DOHH2 (cell line): Measurements from ENCODE around the gene HOXD8.

Experiments used
- H3F3A ChIP-seq: fragments of 200-600 bp; sonication (generic), shearing (Covaris generic); 2 replicates; pipeline ENCODE4 v1.6.0; 2016; ENCODE audit warnings: antibody characterized with exemption, mild to moderate bottlenecking; ENCODE audit not compliant: control insufficient read depth, insufficient read depth
- H3K27ac ChIP-seq: fragments of 200-600 bp; sonication (generic); 2 replicates; pipeline ENCODE4 v1.5.1; 2014; ENCODE audit warnings: low read depth, mild to moderate bottlenecking, low read length, moderate library complexity
- H3K27me3 ChIP-seq: fragments of 200-600 bp; sonication (generic); 2 replicates; pipeline ENCODE4 v1.6.1; 2014; ENCODE audit warnings: mild to moderate bottlenecking, low read length, mixed read lengths; ENCODE audit not compliant: control insufficient read depth
- H3K36me3 ChIP-seq: fragments of 200-600 bp; sonication (generic); 2 replicates; pipeline ENCODE4 v1.6.1; 2014; ENCODE audit warnings: mild to moderate bottlenecking, low read length, moderate library complexity, mixed read lengths; ENCODE audit not compliant: control insufficient read depth
- H3K4me1 ChIP-seq: fragments of 200-600 bp; sonication (generic); 2 replicates; pipeline ENCODE4 v1.6.1; 2014; ENCODE audit warnings: mild to moderate bottlenecking, low read length, mixed read lengths; ENCODE audit not compliant: control insufficient read depth
- H3K4me2 ChIP-seq: fragments of 200-600 bp; sonication (generic); 2 replicates; pipeline ENCODE4 v1.6.0; 2014; ENCODE audit warnings: mild to moderate bottlenecking, low read length, moderate library complexity
- H3K4me3 ChIP-seq: fragments of 200-600 bp; sonication (generic); 2 replicates; pipeline ENCODE4 v1.5.1; 2014; ENCODE audit warnings: mild to moderate bottlenecking, low read length, mixed read lengths
- H3K79me2 ChIP-seq: fragments of 200-600 bp; sonication (generic); 2 replicates; pipeline ENCODE4 v1.6.1; 2014; ENCODE audit warnings: mild to moderate bottlenecking, low read length, mixed read lengths; ENCODE audit not compliant: control insufficient read depth
- H3K9me2 ChIP-seq: fragments of 200-600 bp; sonication (generic); replicated peaks from 2 replicates; pipeline ENCODE4 v1.6.1; 2014; ENCODE audit warnings: mild to moderate bottlenecking, low read length, mixed read lengths; ENCODE audit not compliant: control insufficient read depth
- H3K9me3 ChIP-seq: fragments of 200-600 bp; sonication (generic); 2 replicates; pipeline ENCODE4 v1.6.1; 2014; ENCODE audit warnings: antibody characterized with exemption, low read length, mixed read lengths; ENCODE audit not compliant: control insufficient read depth, insufficient read depth
- H4K20me1 ChIP-seq: fragments of 200-600 bp; sonication (generic); 2 replicates; pipeline ENCODE4 v1.6.0; 2014; ENCODE audit warnings: low read depth, mild to moderate bottlenecking, antibody characterized with exemption, low read length, moderate library complexity; ENCODE audit not compliant: control insufficient read depth, insufficient read depth
- CTCF ChIP-seq: fragments of 200-600 bp; sonication (generic); IDR thresholded peaks from one replicate; pipeline ENCODE4 v1.5.1; 2014; ENCODE audit warnings: antibody characterized with exemption, mild to moderate bottlenecking, low read depth, low read length; ENCODE audit not compliant: poor library complexity, severe bottlenecking
- EZH2phosphoT487 ChIP-seq: fragments of 200-600 bp; sonication (generic); IDR thresholded peaks from 2 replicates; pipeline ENCODE4 v1.6.1; 2017; ENCODE audit warnings: borderline replicate concordance, mild to moderate bottlenecking, antibody characterized with exemption, low read length, moderate library complexity, mixed read lengths

The HOXD8 gene

DNA sequence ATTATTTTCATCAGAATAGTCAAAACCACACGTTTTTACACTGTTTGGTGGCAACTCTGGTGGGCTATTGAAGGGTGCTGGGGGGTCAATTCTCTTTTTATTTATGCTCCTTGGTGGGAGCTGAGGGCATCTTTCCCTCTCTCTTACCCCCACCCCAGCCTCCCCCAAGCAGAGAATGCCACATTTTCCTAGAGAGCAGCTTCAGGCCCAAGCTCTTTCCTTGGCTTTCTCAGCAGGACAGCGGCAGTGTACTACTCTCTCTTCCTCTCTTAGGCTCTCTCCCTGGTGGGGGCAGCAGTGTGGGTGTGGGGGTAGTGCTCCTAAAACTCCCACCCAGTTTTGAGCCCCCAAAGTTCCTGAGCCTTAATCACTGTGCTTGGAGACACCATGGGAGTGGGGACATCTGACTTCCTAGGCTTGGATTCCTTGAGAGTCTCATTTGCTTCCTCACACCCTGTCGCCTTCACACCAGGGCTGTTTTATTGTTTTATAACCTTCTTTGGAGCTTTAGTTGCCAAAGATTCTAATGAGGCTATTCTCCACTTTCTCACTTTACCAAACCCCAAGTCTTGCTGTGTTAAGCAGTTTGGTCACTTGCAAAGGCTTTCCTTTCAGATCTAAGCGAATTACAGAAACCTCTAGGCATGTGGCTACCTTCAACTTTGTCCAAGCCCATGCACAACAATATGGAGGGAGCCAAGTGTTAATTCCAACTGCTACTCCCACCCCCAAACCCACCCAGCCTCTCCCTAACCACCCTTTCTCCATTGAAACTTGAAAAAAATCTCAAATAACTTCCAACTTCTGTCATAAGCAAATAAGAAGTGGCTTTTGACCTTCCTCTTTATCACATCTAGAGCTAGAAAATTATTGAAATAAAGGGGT is 15.8 kb downstream of the HOXD8 start:
- no peaks in the 10 kb centered on the region; the same call in 1 of the 2 replicates for H3K27me3 ChIP-seq
- H3K79me2 ChIP-seq, result no peaks in the 10 kb centered on the region
- H3F3A ChIP-seq, result no peaks in the 10 kb centered on the region
- H3K36me3 ChIP-seq, result no peaks in the 10 kb centered on the region
- no peaks in the 10 kb centered on the region for H4K20me1 ChIP-seq
- H3K9me2 ChIP-seq, result no peaks in the 10 kb centered on the region
- H3K4me1 ChIP-seq, result peaks cover 3% of the 10 kb centered on the region; the same call in 1 of the 2 replicates
- no peak overlapping the region for H3K27ac ChIP-seq
- H3K4me3 ChIP-seq, result no peak overlapping the region
- H3K4me2 ChIP-seq, result no peak overlapping the region
- no peaks in the 10 kb centered on the region for H3K9me3 ChIP-seq
- TF ChIP-seq EZH2phosphoT487 (no peak), CTCF (no peak)

DNA sequence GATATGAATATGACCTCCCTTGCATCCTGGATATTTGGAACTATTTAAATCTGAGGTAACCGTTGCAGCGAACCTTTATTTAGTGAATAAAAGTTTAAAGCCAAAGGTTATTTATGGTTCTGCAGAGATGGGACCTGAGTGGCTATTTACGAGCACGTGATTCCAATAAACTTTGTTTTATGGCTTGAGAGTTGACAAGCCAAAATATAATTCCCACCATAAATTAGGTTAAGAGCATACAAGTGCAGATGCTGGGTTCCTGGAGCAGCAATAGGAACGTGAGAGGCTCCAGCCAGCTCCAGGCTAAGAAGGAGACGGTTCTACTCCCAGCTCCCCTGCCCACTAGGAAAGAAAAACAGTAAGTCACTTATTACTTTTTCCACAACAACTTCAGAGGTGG is 16.6 kb downstream of the HOXD8 start:
- Histone ChIP-seq H3K4me2 (no peak overlapping the region), H3K36me3 (no peaks in the 10 kb centered on the region), H3K27ac (no peak overlapping the region), H3K27me3 (no peaks in the 10 kb centered on the region; the same call in 1 of the 2 replicates), H3K9me3 (no peaks in the 10 kb centered on the region), H3K4me3 (no peak overlapping the region), H3F3A (no peaks in the 10 kb centered on the region), H3K79me2 (no peaks in the 10 kb centered on the region), H3K9me2 (no peaks in the 10 kb centered on the region), H3K4me1 (no peaks in the 10 kb centered on the region), H4K20me1 (no peaks in the 10 kb centered on the region)
- TF ChIP-seq EZH2phosphoT487 (no peak), CTCF (no peak)

- no peaks in the 10 kb centered on the region; the same call in 1 of the 2 replicates for H3K27me3 ChIP-seq
Measured at GRCh38 chr2:176146645-176147044, 17.1 kb downstream of the HOXD8 start.

More at GRCh38 chr2:176146645-176147044, 17.1 kb downstream of the HOXD8 start:
- TF ChIP-seq CTCF, result no peak
- TF ChIP-seq EZH2phosphoT487, result no peak
- Histone ChIP-seq H3K27ac (no peak overlapping the region), H3K4me2 (no peak overlapping the region), H3F3A (no peaks in the 10 kb centered on the region), H3K4me1 (no peaks in the 10 kb centered on the region), H4K20me1 (no peaks in the 10 kb centered on the region), H3K9me3 (no peaks in the 10 kb centered on the region), H3K36me3 (no peaks in the 10 kb centered on the region), H3K9me2 (no peaks in the 10 kb centered on the region), H3K79me2 (no peaks in the 10 kb centered on the region), H3K4me3 (no peak overlapping the region)
